HFF-Myc (cell line): ENCODE results near the gene DMRTB1.
"Not testable (repeated sequence)": the region's sequence is repeated elsewhere in the genome, so short reads cannot be mapped to it uniquely, and the experiment has no call there.

ENCODE experiments used
- DNase-seq: peaks from one replicate; pipeline ENCODE4 v3.0.0-alpha.2; 2011; ENCODE audit warnings: low read depth; ENCODE audit errors: extremely low read depth
- H3K4me3 ChIP-seq: replicated peaks from 2 replicates; pipeline ENCODE4 v1.5.1; 2011; ENCODE audit warnings: low read depth, mild to moderate bottlenecking, control low read depth, low read length
- TF ChIP-seq, protein P1 (sequence below): IDR thresholded peaks from 2 replicates; pipeline ENCODE4 v1.5.1; 2012; ENCODE audit warnings: mild to moderate bottlenecking, low read depth, low read length, control low read depth; ENCODE audit errors: missing control alignments

Gene DMRTB1

DNA sequence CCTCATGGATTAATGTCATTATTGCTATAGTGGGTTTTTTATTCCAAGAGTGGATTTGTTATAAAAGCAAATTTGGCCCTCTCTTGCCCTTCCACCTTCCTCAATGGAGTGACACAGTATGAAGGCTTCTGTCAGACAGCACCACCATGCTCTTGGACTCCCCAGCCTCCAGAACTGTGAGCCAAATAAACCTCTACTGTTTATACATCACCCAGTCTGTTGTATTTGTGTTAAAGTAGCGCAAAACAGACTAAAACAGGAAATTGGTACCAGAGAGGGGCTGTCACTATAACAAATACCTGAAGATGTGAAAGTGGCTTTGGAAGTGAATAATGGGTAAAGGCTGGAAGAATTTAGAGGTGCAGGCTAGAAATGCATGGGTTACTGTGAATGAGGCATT, 38.0 kb upstream of the DMRTB1 start:
- no peak for DNase-seq
- TF ChIP-seq, protein P1, sequence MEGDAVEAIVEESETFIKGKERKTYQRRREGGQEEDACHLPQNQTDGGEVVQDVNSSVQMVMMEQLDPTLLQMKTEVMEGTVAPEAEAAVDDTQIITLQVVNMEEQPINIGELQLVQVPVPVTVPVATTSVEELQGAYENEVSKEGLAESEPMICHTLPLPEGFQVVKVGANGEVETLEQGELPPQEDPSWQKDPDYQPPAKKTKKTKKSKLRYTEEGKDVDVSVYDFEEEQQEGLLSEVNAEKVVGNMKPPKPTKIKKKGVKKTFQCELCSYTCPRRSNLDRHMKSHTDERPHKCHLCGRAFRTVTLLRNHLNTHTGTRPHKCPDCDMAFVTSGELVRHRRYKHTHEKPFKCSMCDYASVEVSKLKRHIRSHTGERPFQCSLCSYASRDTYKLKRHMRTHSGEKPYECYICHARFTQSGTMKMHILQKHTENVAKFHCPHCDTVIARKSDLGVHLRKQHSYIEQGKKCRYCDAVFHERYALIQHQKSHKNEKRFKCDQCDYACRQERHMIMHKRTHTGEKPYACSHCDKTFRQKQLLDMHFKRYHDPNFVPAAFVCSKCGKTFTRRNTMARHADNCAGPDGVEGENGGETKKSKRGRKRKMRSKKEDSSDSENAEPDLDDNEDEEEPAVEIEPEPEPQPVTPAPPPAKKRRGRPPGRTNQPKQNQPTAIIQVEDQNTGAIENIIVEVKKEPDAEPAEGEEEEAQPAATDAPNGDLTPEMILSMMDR = no peak
- H3K4me3 ChIP-seq = no peak overlapping the region

DNA sequence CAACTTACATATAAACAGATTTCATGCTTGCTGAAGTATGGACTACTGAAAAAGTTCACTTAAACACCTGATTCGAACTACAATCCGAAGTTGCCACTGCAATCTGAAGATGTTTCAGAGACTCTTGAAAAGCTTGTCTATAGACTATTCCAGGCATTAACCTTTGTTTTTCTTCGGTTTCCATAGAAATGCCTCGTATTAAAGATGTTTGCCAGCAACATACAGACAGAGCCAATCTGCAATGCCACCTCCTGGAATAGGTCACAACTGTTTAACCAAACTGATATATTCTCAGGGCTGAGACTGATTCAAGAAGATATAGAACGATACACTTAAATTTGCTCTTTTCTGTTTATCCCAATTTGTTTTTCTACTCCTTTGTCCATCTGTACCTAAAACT, 28.9 kb upstream of the DMRTB1 start:
- DNase-seq = no peak
- H3K4me3 ChIP-seq = no peak overlapping the region
- TF ChIP-seq, protein P1 = no peak

DNA sequence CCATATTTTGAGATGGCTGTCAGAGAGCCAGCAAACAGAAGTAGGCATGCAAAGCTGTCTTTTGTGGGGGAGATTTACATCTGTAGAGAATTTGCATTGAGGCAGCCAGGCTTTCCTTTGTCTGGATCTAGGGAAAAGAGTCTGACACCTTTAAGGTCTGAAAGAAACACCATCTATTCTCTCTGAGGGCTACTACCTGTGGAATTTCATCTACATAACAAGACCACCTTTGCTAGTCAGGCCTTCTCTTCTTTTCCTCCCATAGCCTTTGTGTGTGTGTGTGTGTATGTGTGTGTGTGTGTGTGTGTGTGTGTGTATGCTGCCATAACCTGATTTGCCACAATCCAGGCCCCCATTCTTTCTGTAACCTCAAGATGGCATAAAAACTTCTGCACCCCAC, 28.4 kb upstream of the DMRTB1 start:
- DNase-seq = no peak
- TF ChIP-seq, protein P1 = no peak
- no peak overlapping the region for H3K4me3 ChIP-seq

DNA sequence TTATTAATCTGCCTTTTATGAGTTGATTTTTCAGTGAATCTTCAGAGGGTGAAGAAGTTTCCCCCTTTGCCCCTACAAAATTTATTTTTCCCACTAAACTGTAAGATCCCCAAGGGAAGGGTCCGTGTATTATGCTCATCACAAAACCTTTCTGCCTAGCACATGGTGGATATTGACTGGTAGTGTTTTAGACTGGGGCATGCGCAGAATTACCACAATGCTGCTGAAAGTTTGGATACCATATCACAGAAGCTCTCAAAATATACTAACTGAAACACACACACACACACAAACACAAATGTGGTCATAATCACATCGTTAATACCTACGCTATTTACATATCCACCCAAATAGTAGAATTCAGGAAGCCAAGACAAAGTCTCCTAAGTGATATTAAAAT, 28.0 kb upstream of the DMRTB1 start:
- no peak for DNase-seq
- TF ChIP-seq, protein P1 = no peak
- H3K4me3 ChIP-seq = no peak overlapping the region

DNA sequence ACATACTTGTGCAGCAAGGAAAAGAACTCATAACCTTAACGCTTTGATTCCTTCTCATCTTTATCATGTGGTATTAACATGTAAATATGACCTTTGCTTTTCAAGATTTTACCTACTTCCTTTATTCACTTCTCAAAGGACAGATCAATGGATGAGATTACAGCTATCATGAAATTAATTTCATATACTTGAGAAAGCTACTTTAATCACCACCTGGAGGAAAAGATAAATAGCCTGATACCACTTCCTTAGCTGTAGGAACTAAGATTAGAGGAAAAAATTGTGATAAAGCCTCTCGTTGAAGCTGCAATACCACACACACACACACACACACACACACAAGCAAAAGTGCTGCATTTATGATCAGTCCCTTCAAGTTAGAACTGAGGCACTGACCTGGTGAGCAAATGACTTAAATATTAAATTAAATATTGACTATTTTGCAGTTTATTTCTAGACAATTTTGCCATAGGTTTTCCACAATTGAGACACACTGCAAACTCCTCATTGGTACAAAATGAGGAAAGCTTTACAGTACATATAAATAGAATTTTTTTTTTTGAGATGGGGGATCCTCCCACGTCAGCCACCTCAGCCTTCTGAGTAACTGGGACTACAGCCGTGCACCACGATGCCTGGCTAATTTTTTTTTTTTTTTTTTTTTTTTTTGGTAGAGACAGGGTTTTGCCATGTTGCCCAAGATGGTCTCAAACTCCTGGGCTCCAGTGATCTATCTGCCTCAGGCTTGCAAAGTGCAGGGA, 27.2 kb upstream of the DMRTB1 start:
- no peak for DNase-seq
- TF ChIP-seq, protein P1 = no peak
- H3K4me3 ChIP-seq = no peak overlapping the region

DNA sequence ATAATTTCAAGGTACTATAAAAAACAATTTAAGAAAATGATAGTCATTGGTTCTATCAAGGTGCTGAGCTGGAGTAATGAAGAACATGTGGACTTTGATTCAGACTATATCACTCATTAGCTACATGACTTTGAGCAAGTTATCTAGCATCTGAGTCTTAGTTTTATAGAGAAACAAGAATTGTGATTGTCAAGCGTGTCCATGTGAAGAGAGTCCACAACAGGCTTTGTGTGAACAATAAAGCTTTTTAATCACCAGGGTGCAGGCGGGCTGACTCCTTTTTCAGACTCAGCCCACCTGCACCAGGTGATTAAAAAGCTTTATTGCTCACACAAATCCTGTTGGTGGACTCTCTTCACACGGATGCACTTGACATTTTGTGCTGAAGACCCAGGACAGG, 26.6 kb upstream of the DMRTB1 start:
- no peak for DNase-seq
- TF ChIP-seq, protein P1 = no peak
- no peak overlapping the region for H3K4me3 ChIP-seq

DNA sequence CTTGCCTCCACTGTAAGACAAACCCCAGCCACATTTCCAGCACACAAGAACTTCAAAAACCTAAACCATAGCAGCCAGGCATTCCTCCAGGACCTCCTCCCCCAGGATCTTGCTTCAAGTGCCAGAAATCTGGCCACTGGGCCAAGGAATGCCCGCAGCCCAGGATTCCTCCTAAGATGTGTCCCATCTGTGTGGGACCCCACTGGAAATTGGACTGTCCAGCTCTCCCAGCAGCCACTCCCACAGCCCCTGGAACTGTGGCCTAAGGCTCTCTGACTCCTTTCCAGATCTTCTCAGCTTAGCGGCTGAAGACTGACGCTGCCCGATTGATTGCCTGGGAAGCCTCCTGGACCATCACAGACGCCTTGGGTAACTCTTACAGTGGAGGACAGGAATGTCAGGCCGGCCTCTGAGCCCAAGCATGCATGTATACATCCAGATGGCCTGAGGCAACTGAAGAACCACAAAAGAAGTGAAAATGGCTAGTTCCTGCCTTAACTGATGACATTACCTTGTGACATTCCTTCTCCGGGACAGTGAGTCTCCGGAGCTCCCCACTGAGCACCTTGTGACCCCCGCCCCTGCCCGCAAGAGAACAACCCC, 24.7 kb upstream of the DMRTB1 start:
- H3K4me3 ChIP-seq, DNase-seq: not testable (repeated sequence)
